Activated CD4-positive, alpha-beta T cell treated with anti-CD3 and anti-CD28 coated beads, Interleukin-2, amount 10 ng/mL, durations not matched to agents 7 days and 5 days (primary cell): ENCODE results near the gene PXDC1. TPM values are rescaled to one million over a fixed set of nuclear protein-coding genes. Genes with fewer than 3 reads are reported as not detected.

Source experiments
- CTCF ChIA-PET: fragments of 350-600 bp; sonication (Branson Sonifier 250); formaldehyde crosslinking; loops from one replicate; lab custom pipeline; 2021; ENCODE audit warnings: antibody characterized with exemption; lab: Charles Lee
- POLR2A ChIA-PET: fragments of 350-600 bp; sonication (Branson Sonifier 250); formaldehyde crosslinking; loops from one replicate; lab custom pipeline; 2021; ENCODE audit warnings: antibody characterized with exemption; lab: Charles Lee
- DNase-seq: peaks from one replicate; pipeline ENCODE4 v3.0.0-alpha.2; 2020
- H3K27ac Mint-ChIP-seq: one replicate; pipeline ENCODE4 v1.8.0; 2021; ENCODE audit warnings: mild to moderate bottlenecking, moderate library complexity, mixed read lengths
- H3K27me3 Mint-ChIP-seq: one replicate; pipeline ENCODE4 v1.8.0; 2021; ENCODE audit warnings: mixed read lengths
- H3K36me3 Mint-ChIP-seq: one replicate; pipeline ENCODE4 v1.8.0; 2021; ENCODE audit warnings: low read depth, mixed read lengths
- H3K4me1 Mint-ChIP-seq: one replicate; pipeline ENCODE4 v1.8.0; 2021; ENCODE audit warnings: mixed read lengths
- H3K4me3 Mint-ChIP-seq: one replicate; pipeline ENCODE4 v1.8.0; 2021; ENCODE audit warnings: mild to moderate bottlenecking, moderate library complexity, mixed read lengths
- H3K9me3 Mint-ChIP-seq: one replicate; pipeline ENCODE4 v1.8.0; 2021; ENCODE audit warnings: mixed read lengths
- total RNA-seq, 2 experiments: library from RNA; stranded (reverse); gene quantifications; one replicate each; pipeline ENCODE4 v1.2.3, GENCODE V29; 2021

The PXDC1 gene, protein sequence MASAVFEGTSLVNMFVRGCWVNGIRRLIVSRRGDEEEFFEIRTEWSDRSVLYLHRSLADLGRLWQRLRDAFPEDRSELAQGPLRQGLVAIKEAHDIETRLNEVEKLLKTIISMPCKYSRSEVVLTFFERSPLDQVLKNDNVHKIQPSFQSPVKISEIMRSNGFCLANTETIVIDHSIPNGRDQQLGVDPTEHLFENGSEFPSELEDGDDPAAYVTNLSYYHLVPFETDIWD
- under 1 TPM in 1 of 2 experiments, not detected in 1; 0.21 TPM for total RNA-seq

DNA sequence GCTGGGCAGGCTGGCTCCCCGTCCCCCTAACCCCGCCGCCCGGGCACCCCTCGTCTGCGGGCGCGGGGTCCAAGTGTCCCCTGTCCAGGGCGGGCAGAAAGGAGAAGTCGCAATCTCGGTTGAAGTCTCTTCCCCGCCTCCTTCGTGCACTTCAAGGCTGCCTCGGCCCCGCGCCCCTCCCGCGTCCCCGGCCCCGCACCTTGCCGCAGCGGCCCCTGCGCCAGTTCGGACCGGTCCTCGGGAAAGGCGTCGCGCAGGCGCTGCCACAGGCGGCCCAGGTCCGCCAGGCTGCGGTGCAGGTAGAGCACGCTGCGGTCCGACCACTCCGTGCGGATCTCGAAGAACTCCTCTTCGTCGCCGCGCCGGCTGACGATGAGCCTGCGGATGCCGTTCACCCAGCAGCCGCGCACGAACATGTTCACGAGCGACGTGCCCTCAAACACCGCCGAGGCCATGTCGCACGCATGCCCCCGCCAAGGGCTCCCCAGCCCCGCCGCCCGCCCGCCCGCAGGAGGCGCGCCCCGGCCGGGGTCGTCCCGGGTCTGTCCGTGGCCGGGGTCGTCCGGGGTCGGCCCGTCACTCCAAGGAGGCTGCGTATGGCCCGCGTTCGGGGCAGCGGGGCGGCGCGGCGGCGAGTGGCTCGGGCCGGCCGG lies at the start of gene PXDC1:
PXDC1 (minus strand) TSS at position 637 of the 653 bp plus-strand sequence; CDS start at position 455, 182 bp downstream.
- H3K36me3 Mint-ChIP-seq: no peaks in the 10 kb centered on the region
- peak; percentile 38 for DNase-seq
- peak within 1 kb of the TSS; percentile 20 for H3K4me3 Mint-ChIP-seq
- no peak within 1 kb of the TSS for H3K27ac Mint-ChIP-seq
- ChIA-PET CTCF (no interaction called here), POLR2A (no interaction called here)
- H3K27me3 Mint-ChIP-seq: peaks cover 52% of the 10 kb centered on the region
- peaks cover 2% of the 10 kb centered on the region for H3K4me1 Mint-ChIP-seq
- H3K9me3 Mint-ChIP-seq: no peaks in the 10 kb centered on the region

DNA sequence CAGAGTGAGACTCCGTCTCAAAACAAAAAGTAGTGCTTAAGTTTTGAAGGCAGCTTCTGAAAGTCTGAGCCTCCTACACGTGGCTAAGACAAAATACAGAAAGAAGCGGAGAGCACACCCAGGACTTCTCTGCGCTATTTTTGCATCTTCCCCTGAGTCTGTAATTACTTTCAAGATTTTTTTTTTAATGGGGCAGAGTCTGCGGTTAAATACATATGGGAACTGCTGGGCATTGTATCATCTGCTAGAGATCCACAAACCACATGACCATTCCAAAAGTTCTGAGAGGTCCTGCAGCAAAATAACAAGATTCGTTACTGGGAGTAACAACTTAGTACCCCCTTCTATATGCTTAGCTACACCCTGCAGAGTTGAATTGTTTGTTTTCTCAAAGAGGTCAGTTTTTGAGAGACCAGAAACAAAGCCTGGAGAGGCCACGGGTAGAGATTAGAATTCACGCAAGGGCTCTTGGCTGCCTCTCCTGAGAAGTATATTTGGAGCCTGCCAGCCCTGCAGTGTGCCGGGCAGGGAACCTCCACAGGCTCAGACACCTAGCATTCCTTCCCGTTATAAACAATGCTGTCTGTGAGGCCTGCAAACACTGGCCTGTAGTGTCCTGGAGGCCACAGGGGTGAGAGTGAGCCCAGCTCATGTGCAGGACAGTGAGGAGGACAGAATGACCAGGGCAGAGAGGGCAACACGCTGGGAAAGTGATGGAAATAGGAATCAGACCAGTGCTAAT lies 49.5 kb upstream of the PXDC1 start:
- ChIA-PET POLR2A (no interaction called here), CTCF (interaction anchor here (1.3 kb wide), 1 partner anchor 178 kb away, joined by 3 read pairs; no protein-coding TSS in a partner anchor)
- Mint-ChIP-seq H3K36me3 (no peaks in the 10 kb centered on the region), H3K27ac (no peak overlapping the region), H3K9me3 (no peaks in the 10 kb centered on the region), H3K4me3 (no peak overlapping the region), H3K4me1 (no peaks in the 10 kb centered on the region), H3K27me3 (peaks cover 6% of the 10 kb centered on the region)
- no peak for DNase-seq

DNA sequence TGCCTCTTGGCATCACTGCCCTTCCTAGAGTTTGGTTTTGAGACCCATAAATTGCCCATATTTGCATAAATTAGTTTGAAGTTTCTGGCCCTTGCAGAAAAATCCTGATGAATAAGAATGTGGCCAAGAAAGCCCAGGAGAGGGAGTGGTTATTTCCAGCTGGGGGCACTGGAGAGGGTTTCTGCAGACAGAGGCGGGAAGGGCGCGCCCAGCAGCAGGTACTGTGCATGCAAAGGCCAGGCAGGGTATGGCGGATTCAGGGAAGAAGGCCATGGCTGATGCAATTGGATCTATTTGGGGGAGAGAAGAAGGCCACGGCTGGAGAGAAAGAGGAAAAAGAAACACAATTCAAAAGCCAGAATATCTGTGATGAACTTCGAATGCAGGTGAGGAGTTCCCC lies 48.2 kb upstream of the PXDC1 start:
- H3K9me3 Mint-ChIP-seq: no peaks in the 10 kb centered on the region
- no peak overlapping the region for H3K4me3 Mint-ChIP-seq
- H3K36me3 Mint-ChIP-seq: no peaks in the 10 kb centered on the region
- no peak overlapping the region for H3K27ac Mint-ChIP-seq
- POLR2A ChIA-PET: no interaction called here
- CTCF ChIA-PET: no interaction called here
- DNase-seq: no peak
- H3K27me3 Mint-ChIP-seq: peaks cover 6% of the 10 kb centered on the region
- no peaks in the 10 kb centered on the region for H3K4me1 Mint-ChIP-seq

DNA sequence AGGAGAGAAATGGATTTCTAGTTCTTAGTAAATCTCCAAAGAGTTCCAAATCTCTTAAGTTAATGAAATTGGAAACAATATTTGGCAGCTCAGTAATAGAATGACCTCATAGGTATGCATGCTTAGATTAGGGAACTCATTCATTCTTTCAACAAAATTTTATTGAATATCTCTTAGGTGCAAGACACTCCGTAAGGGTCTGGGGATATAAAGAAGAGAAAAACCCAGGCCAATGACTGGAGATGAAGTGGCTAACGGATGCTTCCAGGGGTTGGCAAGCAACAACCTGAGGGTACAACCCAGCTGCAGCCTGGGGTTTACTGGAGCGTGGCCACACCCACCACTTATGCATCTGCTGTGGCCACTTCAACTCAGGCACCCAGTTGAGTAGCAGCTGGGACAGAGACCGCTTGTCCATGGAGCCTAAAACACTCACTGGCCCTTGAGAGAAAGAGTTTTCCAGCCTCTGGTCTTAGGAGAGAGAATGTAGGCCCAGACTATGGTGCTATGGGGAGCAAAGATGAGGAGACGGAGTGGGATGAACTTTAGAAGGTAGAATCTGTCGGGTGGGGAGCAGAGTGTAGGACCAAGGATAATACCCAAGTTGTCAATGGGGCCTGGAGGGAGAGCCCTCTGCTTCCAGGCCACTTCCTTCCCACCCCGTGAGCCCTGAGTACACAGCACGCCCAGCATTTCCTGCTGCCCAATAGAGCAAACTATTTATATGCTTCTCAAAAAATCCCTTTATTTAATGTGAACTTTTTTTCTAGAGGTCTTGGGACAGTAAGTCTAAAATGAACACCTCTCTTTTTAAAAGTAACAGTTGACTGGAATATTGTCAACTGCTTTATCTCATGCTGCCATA lies 46.8 kb upstream of the PXDC1 start:
- no peak overlapping the region for H3K4me3 Mint-ChIP-seq
- no peaks in the 10 kb centered on the region for H3K4me1 Mint-ChIP-seq
- no peaks in the 10 kb centered on the region for H3K9me3 Mint-ChIP-seq
- ChIA-PET POLR2A (no interaction called here), CTCF (no interaction called here)
- no peaks in the 10 kb centered on the region for H3K36me3 Mint-ChIP-seq
- H3K27me3 Mint-ChIP-seq: peaks cover 4% of the 10 kb centered on the region
- DNase-seq: no peak
- H3K27ac Mint-ChIP-seq: no peak overlapping the region

DNA sequence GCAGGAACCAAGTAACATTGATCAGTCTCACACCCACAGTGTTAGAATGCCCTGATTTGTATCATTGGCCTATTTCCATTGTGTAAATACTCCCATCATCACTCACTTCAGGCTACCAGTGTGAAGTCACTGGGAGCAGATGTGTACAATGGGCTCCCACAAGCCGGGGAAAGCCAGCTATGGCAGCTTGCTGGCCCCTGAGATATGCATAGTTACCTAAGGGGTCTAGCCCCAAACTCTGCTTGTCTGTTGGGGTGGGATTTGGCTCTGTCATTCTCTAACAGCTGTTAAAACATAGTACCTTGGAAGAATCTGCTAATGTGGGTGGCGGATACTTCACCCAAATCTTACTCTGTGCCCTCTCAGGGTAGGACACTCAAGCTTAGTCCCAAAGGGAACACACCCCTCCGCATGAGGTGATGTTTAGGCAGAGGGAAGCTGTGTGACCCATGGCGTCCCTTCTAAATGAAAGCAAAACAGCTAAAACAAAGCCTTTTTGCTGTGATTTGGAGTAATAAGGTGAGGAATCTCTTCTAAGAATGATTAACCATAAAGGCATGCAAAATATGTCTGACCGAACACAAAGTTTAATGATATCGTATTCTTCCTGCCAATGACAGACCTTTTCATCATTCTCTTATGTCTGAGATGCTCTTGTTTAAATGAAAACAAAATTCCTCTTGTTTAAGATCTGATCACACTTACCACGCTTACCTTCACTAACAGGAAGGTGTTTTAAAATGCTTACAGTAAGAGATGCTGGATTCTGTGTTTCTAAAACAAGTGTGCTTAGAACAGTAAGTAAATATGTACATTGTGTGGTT lies 45.9 kb upstream of the PXDC1 start:
- H3K9me3 Mint-ChIP-seq: no peaks in the 10 kb centered on the region
- CTCF ChIA-PET: interaction anchor here (1.3 kb wide), 1 partner anchor 52 kb away, joined by 3 read pairs; the partner anchor contains the start of gene FAM50B
- H3K4me1 Mint-ChIP-seq: no peaks in the 10 kb centered on the region
- no peak for DNase-seq
- POLR2A ChIA-PET: no interaction called here
- no peak overlapping the region for H3K27ac Mint-ChIP-seq
- H3K4me3 Mint-ChIP-seq: no peak overlapping the region
- no peaks in the 10 kb centered on the region for H3K36me3 Mint-ChIP-seq
- peaks cover 4% of the 10 kb centered on the region for H3K27me3 Mint-ChIP-seq

DNA sequence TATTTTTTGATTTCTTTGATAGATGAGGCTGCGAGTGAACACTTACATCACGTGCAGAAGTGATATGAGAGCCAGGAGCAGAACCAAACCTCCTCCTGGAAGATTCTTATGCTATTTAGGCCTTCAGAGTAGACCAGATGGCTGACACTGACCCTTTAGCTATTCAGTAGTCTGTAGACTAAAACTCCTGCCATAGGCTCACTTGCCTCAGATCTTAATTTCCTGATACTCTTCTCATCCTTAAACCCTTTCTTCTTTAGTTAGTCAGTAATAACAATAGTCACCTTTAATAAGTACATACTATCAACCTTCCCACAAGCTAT lies 45.2 kb upstream of the PXDC1 start:
- H3K4me3 Mint-ChIP-seq: no peak overlapping the region
- DNase-seq: no peak
- H3K27me3 Mint-ChIP-seq: peaks cover 4% of the 10 kb centered on the region
- ChIA-PET POLR2A (no interaction called here), CTCF (interaction anchor here (1.1 to 1.3 kb wide), 2 partner anchors 48 to 53 kb away, joined by 3 read pairs; partner anchors contain the start of gene FAM50B)
- H3K27ac Mint-ChIP-seq: no peak overlapping the region
- H3K36me3 Mint-ChIP-seq: no peaks in the 10 kb centered on the region
- H3K4me1 Mint-ChIP-seq: no peaks in the 10 kb centered on the region
- H3K9me3 Mint-ChIP-seq: no peaks in the 10 kb centered on the region

DNA sequence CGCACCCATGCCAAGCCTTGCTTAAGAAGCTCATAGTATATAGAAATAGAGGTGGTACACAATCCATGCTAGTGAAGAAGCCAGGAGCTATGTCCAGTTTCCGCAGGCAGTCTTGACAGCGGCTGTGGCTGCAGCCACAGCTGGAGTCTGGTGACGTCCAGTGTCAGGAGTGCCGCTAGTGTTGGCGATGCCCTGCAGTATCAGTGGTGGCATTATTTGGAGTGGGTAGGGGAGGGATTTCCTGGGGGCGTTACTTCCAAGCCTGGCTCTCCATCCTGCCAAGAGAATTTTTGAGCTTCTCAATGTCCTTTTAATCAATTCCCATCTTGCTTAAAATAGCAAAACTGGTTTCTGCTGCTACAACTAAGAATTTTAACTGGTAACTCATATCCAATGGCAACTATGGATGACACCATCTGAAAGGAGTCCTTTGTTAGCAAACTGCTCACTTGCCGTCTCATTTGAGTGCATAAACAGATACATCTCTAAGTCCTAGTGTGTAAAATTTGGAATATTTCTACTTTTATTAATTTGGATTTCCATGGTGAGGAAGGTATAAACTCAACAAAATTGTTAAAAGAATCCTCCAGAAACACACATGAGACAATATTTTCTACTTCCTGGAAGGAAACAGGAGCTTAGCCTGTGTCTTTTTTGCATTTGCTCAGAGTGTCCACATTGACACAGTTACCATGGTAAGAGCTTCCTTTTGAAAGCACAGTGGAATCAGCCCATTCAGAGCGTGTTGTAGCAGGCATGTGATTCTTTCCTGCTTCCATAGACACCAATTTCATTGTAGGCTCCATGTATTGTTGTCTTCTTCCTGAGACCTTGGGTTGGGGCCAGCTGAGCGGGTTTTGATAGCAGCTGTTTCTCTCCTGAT lies 44.6 kb upstream of the PXDC1 start:
- no peaks in the 10 kb centered on the region for H3K4me1 Mint-ChIP-seq
- ChIA-PET CTCF (interaction anchor here (1.1 to 1.3 kb wide), 3 partner anchors 12 to 53 kb away, joined by 3 read pairs; partner anchors contain the start of gene FAM50B), POLR2A (no interaction called here)
- peaks cover 4% of the 10 kb centered on the region for H3K27me3 Mint-ChIP-seq
- no peak overlapping the region for H3K4me3 Mint-ChIP-seq
- no peaks in the 10 kb centered on the region for H3K36me3 Mint-ChIP-seq
- DNase-seq: no peak
- no peak overlapping the region for H3K27ac Mint-ChIP-seq
- H3K9me3 Mint-ChIP-seq: no peaks in the 10 kb centered on the region

DNA sequence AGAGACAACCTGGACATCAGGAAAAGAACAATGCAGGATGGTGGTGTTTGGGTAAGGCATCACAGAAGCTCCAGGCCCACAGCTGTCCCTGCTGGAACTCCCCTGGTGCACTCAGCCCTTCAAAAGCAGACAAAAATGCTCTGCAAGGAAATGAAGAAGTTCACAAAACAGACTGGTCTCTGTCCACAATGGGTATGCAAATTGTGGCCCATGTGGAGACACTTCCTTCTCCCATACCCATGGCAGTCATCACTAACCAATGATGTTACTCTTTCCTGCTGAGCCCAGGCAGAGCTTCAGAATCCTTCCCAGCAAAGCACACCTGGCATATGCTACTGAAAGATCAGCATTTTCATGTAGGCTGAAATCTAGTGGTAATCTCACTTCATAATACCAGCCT lies 42.6 kb upstream of the PXDC1 start:
- no peak overlapping the region for H3K4me3 Mint-ChIP-seq
- H3K4me1 Mint-ChIP-seq: no peaks in the 10 kb centered on the region
- H3K27ac Mint-ChIP-seq: no peak overlapping the region
- H3K9me3 Mint-ChIP-seq: no peaks in the 10 kb centered on the region
- no peak for DNase-seq
- H3K27me3 Mint-ChIP-seq: peaks cover 2% of the 10 kb centered on the region
- POLR2A ChIA-PET: no interaction called here
- H3K36me3 Mint-ChIP-seq: no peaks in the 10 kb centered on the region
- CTCF ChIA-PET: no interaction called here

DNA sequence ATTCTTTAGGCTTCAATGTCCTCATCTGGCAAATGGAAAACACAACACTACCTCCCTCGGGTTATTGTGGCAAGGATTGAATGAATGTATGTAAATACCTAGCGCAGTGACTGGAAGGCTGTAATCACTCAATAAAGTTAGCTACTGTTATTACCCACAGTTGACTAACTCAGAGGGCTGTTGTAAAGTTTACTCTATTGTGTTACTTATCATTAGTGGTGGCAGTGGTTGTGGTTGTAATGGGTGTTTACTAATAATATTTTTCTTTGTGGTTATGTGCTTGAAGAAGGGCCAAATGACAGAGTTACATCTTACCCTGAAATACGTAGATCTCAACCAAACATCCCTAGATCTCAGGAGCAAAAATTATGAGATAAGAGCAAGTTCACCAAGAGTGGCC lies 42.0 kb upstream of the PXDC1 start:
- no peaks in the 10 kb centered on the region for H3K9me3 Mint-ChIP-seq
- H3K4me1 Mint-ChIP-seq: no peaks in the 10 kb centered on the region
- ChIA-PET CTCF (no interaction called here), POLR2A (no interaction called here)
- no peaks in the 10 kb centered on the region for H3K36me3 Mint-ChIP-seq
- H3K27me3 Mint-ChIP-seq: peaks cover 2% of the 10 kb centered on the region
- H3K4me3 Mint-ChIP-seq: no peak overlapping the region
- no peak overlapping the region for H3K27ac Mint-ChIP-seq
- no peak for DNase-seq

DNA sequence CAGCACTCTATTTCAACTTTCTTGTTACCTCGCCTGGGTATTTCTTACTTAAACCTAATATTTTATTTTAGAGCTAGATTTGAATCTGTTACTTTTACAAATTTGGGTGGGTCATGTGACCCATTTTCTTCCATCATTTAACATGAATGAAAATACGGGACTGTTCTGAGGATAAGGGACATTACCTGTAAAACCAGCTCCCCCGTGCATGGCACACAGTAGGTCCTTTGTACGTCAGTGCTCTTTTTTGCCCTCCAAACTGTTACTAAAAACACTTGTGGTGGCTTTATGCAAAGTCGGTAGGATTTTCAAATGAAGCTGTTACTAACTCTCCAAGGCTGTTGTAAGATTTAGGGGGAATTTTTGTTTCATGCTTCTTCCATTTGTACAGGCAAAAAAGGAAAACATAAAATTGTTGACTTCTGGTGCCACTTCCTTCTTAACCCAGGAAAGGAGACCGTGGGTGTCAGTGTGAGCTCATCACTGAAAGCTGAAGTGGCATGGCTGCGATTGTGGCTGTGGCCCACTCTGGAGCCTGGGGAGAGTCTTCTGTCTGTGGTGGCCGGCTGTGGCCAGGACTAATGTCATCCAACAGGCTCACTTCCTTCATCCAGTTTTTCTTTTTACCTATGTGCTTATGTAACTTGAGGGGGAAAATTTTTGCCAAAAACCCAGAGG lies 40.2 kb upstream of the PXDC1 start:
- no peak for DNase-seq
- H3K36me3 Mint-ChIP-seq: no peaks in the 10 kb centered on the region
- ChIA-PET CTCF (interaction anchor here (1.5 kb wide), 1 partner anchor 14 kb away, joined by 3 read pairs; no protein-coding TSS in a partner anchor), POLR2A (no interaction called here)
- H3K27me3 Mint-ChIP-seq: no peaks in the 10 kb centered on the region
- H3K4me3 Mint-ChIP-seq: no peak overlapping the region
- H3K9me3 Mint-ChIP-seq: no peaks in the 10 kb centered on the region
- H3K27ac Mint-ChIP-seq: no peak overlapping the region
- no peaks in the 10 kb centered on the region for H3K4me1 Mint-ChIP-seq
